Heart left ventricle (tissue), 16 donors: Measurements from ENCODE around the gene EYS. TPM values are rescaled to one million over a fixed set of nuclear protein-coding genes. Genes with fewer than 3 reads are reported as not detected.

Experiments
- ATAC-seq, 4 donors: fragments of 200-7000 bp; cut with Tn5 transposase; one replicate each; pipeline ENCODE4 v1.9.1; 2020 to 2022; ENCODE audit warnings: moderate library complexity in 4 of 4, mild to moderate bottlenecking in 3 of 4, moderate number of reproducible peaks in 1 of 4
- DNase-seq, 5 donors: peaks; one replicate each; pipeline ENCODE4 v3.0.0-alpha.2; 2020
- H3K27ac ChIP-seq, 12 donors: fragments of 200-600 bp; sonication (generic) in 4 of 12; one replicate each; pipeline versions ENCODE4 v1.5.0 to v1.8.0; 2016 to 2022; ENCODE audit warnings: mild to moderate bottlenecking in 2 of 12
- H3K27me3 ChIP-seq, 9 donors: fragments of 200-600 bp; sonication (generic) in 2 of 9; one replicate each; pipeline versions ENCODE4 v1.5.1 to v1.8.0; 2016 to 2022; ENCODE audit warnings: mild to moderate bottlenecking in 3 of 9
- H3K36me3 ChIP-seq, 9 donors: fragments of 200-600 bp; sonication (generic) in 2 of 9; one replicate each; pipeline versions ENCODE4 v1.5.0 to v1.8.0; 2018 to 2022; ENCODE audit warnings: mild to moderate bottlenecking in 2 of 9
- H3K4me1 ChIP-seq, 12 donors: fragments of 200-600 bp; sonication (generic) in 4 of 12; one replicate each; pipeline versions ENCODE4 v1.5.0 to v1.8.0; 2016 to 2022; ENCODE audit warnings: mild to moderate bottlenecking in 3 of 12
- H3K4me3 ChIP-seq, 12 donors: fragments of 200-600 bp; sonication (generic) in 4 of 12; one replicate each; pipeline versions ENCODE4 v1.5.0 to v1.8.0; 2017 to 2022; ENCODE audit warnings: mild to moderate bottlenecking in 9 of 12, moderate library complexity in 4 of 12
- H3K9me3 ChIP-seq, 12 donors: fragments of 200-600 bp; sonication (generic) in 4 of 12; one replicate each; pipeline versions ENCODE4 v1.5.0 to v1.8.0; 2016 to 2022; ENCODE audit warnings: mild to moderate bottlenecking in 1 of 12
- CTCF ChIP-seq, 12 donors: fragments of 200-600 bp; sonication (generic) in 4 of 12; IDR thresholded peaks; one replicate each; pipeline versions ENCODE4 v1.5.0 to v1.8.0; 2018 to 2022; ENCODE audit warnings: antibody characterized with exemption in 12 of 12, mild to moderate bottlenecking in 5 of 12
- POLR2A ChIP-seq, 2 donors: fragments of 450-650 bp; IDR thresholded peaks; one replicate each; pipeline ENCODE4 v1.6.1; 2017; ENCODE audit warnings: antibody characterized with exemption in 2 of 2, mild to moderate bottlenecking in 2 of 2, moderate library complexity in 2 of 2
- WGBS, 4 donors: extraction: QIAGEN DNeasy Blood & Tissue Kit in 2 of 4; methylation state at CpG; one replicate each; pipeline versions ENCODE4 v1.1.5 to v1.1.7; 2013 to 2018; 5-methylcytosine and 5-hydroxymethylcytosine counted together
- intact Hi-C, 10 donors: fragments of 100-400 bp; cut with DNase I; formaldehyde crosslinking; loops; one replicate each; pipeline versions ENCODE4 v1.11.1 to v1.14.2; 2022
- polyA plus RNA-seq, 2 donors: library from polyadenylated mRNA; stranded (reverse); fragments of 200-250 nt; gene quantifications; one replicate each; pipeline ENCODE4 v1.2.3, GENCODE V29; 2013
- total RNA-seq, 9 donors: library from RNA; depleted of rRNA in 2 of 9; stranded (reverse); fragments of >200 nt in 2 of 9; fragmentation: NEBNext Ultra II Directional in 3 of 9; extraction: Animal tissue kit (Norgen Biotek cat#: 25700) in 3 of 9; gene quantifications; one replicate each; pipeline versions ENCODE4 v1.1.0 to v1.2.4, GENCODE V29; 2016 to 2023
- donor health status: ischemic (EF 13 %, LVEDD 7.1; RV severe dilation, severe dysfunction).
- donor health status: healthy with polysubstance abuse.
- donor health status: DM: no; HTN: yes; CAD: no.
- donor health status: DM: no; HTN: no; CAD: no.
- donor health status: ischemic (EF 25% LVEDD 6.9; RV normal size, moderate dysfunction).
- donor health status: ischemic (EF 25% LVEDD 5.7; RV mildly dilated, moderate dysfunction).
- donor health status: healthy.
- donor health status: DM: yes; HTN: yes; CAD: no.
- donor health status: ischemic (EF 35%, LVEDD 5.7; RV mildly dilated, moderate dysfunction).
- donor health status: nonischemic (EF 11% LVEDD 7.7; RV severe dilation, severe dysfunction).
- donor health status: DM: yes; HTN: yes; CAD: no.
- donor health status: PGD.
- donor health status: ischemic (EF 29% LVEDD 5.4; RV normal size, mild dysfunction).
- donor health status: nonischemic (EF 23%, LVEDD 6.1; RV moderate dilation, normal function).

Gene EYS
- total and polyA plus RNA-seq, 11 donors: 0.07 to 0.27 (median 0.08) TPM; not detected in 8

- H3K36me3 ChIP-seq: no peaks in the 10 kb centered on the region
- TF ChIP-seq CTCF (IDR thresholded peaks at IDR 0.05) (no peak), POLR2A (IDR thresholded peaks at IDR 0.05) (no peak)
- no peaks in the 10 kb centered on the region for H3K27me3 ChIP-seq
- no peaks in the 10 kb centered on the region for H3K4me1 ChIP-seq
- intact Hi-C loops: no loop called here
- 94 to 98% (median 95%) methylated on average over 2 of the region's 2 CpGs for WGBS, 4 donors
- no peaks in the 10 kb centered on the region for H3K9me3 ChIP-seq
- ATAC-seq: no peak
- H3K27ac ChIP-seq: no peak overlapping the region
- H3K4me3 ChIP-seq: no peak overlapping the region
- no peak for DNase-seq
Observed at GRCh38 chr6:65537600-65537999, 169.4 kb downstream of the EYS start.

GRCh38 chr6:65531533-65531932 is 175.5 kb downstream of the EYS start:
- Histone ChIP-seq H3K4me1 (no peaks in the 10 kb centered on the region), H3K27ac (no peak overlapping the region), H3K4me3 (no peak overlapping the region), H3K9me3 (no peaks in the 10 kb centered on the region), H3K27me3 (no peaks in the 10 kb centered on the region), H3K36me3 (no peaks in the 10 kb centered on the region)
- 77 to 91% (median 89%) methylated on average over 3 of the region's 3 CpGs for WGBS, 4 donors
- ATAC-seq: no peak
- DNase-seq: no peak
- TF ChIP-seq CTCF (IDR thresholded peaks at IDR 0.05): no peak
- TF ChIP-seq POLR2A (IDR thresholded peaks at IDR 0.05): no peak
- intact Hi-C loops: no loop called here

- no peak overlapping the region for H3K27ac ChIP-seq
- intact Hi-C loops: no loop called here
- no peak overlapping the region for H3K4me3 ChIP-seq
- 66 to 89% (median 83%) methylated on average over 2 of the region's 2 CpGs for WGBS, 4 donors
- no peak for DNase-seq
- no peak for ATAC-seq
- H3K36me3 ChIP-seq: no peaks in the 10 kb centered on the region
- peaks cover 0 to 4% (median 0%) of the 10 kb centered on the region in 12 donors for H3K9me3 ChIP-seq
- no peaks in the 10 kb centered on the region for H3K27me3 ChIP-seq
- TF ChIP-seq POLR2A (IDR thresholded peaks at IDR 0.05): no peak
- TF ChIP-seq CTCF (IDR thresholded peaks at IDR 0.05): no peak
- H3K4me1 ChIP-seq: no peaks in the 10 kb centered on the region
Observed at GRCh38 chr6:65524232-65524631, 182.8 kb downstream of the EYS start.

- intact Hi-C loops: no loop called here
- H3K4me1 ChIP-seq: no peaks in the 10 kb centered on the region
- no peak for TF ChIP-seq POLR2A (IDR thresholded peaks at IDR 0.05)
- TF ChIP-seq CTCF (IDR thresholded peaks at IDR 0.05): no peak
- no peak overlapping the region for H3K4me3 ChIP-seq
- DNase-seq (no peak), ATAC-seq (no peak)
- 69 to 77% (median 75%) methylated on average over 4 of the region's 4 CpGs for WGBS, 4 donors
- H3K36me3 ChIP-seq: no peaks in the 10 kb centered on the region
- no peaks in the 10 kb centered on the region for H3K27me3 ChIP-seq
- no peak overlapping the region for H3K27ac ChIP-seq
- H3K9me3 ChIP-seq: peaks cover 0 to 8% (median 0%) of the 10 kb centered on the region in 12 donors
Observed at GRCh38 chr6:65505736-65506135, 201.3 kb downstream of the EYS start.
